IMR-90 (cell line): Measurements from ENCODE around the gene RTRAF. TPM values are rescaled to one million over a fixed set of nuclear protein-coding genes. Genes with fewer than 3 reads are reported as not detected.

Experiments used
- ATAC-seq: fragments of 200-7000 bp; cut with Tn5 transposase; 2 replicates; pipeline ENCODE4 v1.9.1; 2020; ENCODE audit warnings: low read depth, mild to moderate bottlenecking, moderate library complexity
- BruUV-seq: library from RNA; stranded (reverse); fragments of 400-500 nt; replicated peaks from 2 replicates; lab custom pipeline; 2021; lab: Mats Ljungman, UMichigan
- CTCF ChIA-PET: fragments of 300-600 bp; formaldehyde crosslinking; extraction: SDS; loops from one replicate; lab custom pipeline; 2021; ENCODE audit warnings: antibody characterized with exemption; lab: Yijun Ruan, JAX
- POLR2A ChIA-PET: fragments of 300-600 bp; sonication (Branson Sonifier 250); formaldehyde crosslinking; loops from one replicate; lab custom pipeline; 2022; ENCODE audit warnings: antibody characterized with exemption; ENCODE audit not compliant: unreplicated experiment; lab: Charles Lee
- DNase-seq: peaks from one replicate; pipeline ENCODE4 v3.0.0; 2013
- H2AFZ ChIP-seq: replicated peaks from 2 replicates; pipeline ENCODE3; 2013; ENCODE audit warnings: low read length, mild to moderate bottlenecking; ENCODE audit not compliant: poor library complexity
- H2AK5ac ChIP-seq: 2 replicates; pipeline ENCODE4 v1.6.1; 2013; ENCODE audit warnings: low read depth, low read length, inconsistent platforms
- H2AK9ac ChIP-seq: replicated peaks from 2 replicates; pipeline ENCODE3; 2013; ENCODE audit warnings: mild to moderate bottlenecking, low read depth, low read length, moderate library complexity; ENCODE audit not compliant: poor library complexity
- H2BK120ac ChIP-seq: 2 replicates; pipeline ENCODE4 v1.6.1; 2013; ENCODE audit warnings: low read depth, low read length, inconsistent platforms
- H2BK15ac ChIP-seq: 3 replicates; pipeline ENCODE4 v1.6.1; 2013; ENCODE audit warnings: low read depth, low read length, inconsistent platforms
- H2BK20ac ChIP-seq: 2 replicates; pipeline ENCODE4 v1.6.1; 2013; ENCODE audit warnings: low read depth, mild to moderate bottlenecking, inconsistent platforms, low read length, moderate library complexity
- H2BK5ac ChIP-seq: 2 replicates; pipeline ENCODE4 v1.6.1; 2013; ENCODE audit warnings: mild to moderate bottlenecking, low read depth, low read length, inconsistent platforms; ENCODE audit not compliant: poor library complexity, severe bottlenecking
- H3K14ac ChIP-seq: replicated peaks from 2 replicates; pipeline ENCODE4 v1.6.1; 2013; ENCODE audit warnings: low read depth, low read length, inconsistent platforms
- H3K18ac ChIP-seq: 2 replicates; pipeline ENCODE4 v1.6.1; 2013; ENCODE audit warnings: low read depth, low read length, control low read depth
- H3K23ac ChIP-seq: 2 replicates; pipeline ENCODE4 v1.6.1; 2013; ENCODE audit warnings: low read depth, low read length, inconsistent platforms
- H3K27ac ChIP-seq: 2 replicates; pipeline ENCODE4 v1.5.1; 2013; ENCODE audit warnings: mild to moderate bottlenecking, control low read depth, low read length; ENCODE audit not compliant: insufficient read depth
- H3K27me3 ChIP-seq: 2 replicates; pipeline ENCODE4 v1.6.1; 2013; ENCODE audit warnings: low read length; ENCODE audit not compliant: control insufficient read depth, insufficient read depth
- H3K36me3 ChIP-seq: 2 replicates; pipeline ENCODE4 v1.6.1; 2013; ENCODE audit warnings: low read length, mixed read lengths; ENCODE audit not compliant: control insufficient read depth, insufficient read depth
- H3K4ac ChIP-seq: 2 replicates; pipeline ENCODE4 v1.6.1; 2013; ENCODE audit warnings: low read depth, low read length, inconsistent platforms
- H3K4me1 ChIP-seq: 2 replicates; pipeline ENCODE4 v1.6.1; 2013; ENCODE audit warnings: low read length, mixed read lengths; ENCODE audit not compliant: control insufficient read depth, insufficient read depth
- H3K4me2 ChIP-seq: 2 replicates; pipeline ENCODE4 v1.6.1; 2013; ENCODE audit warnings: low read depth, mild to moderate bottlenecking, control low read depth, low read length, moderate library complexity
- H3K4me3 ChIP-seq: 2 replicates; pipeline ENCODE4 v1.5.1; 2013; ENCODE audit warnings: low read depth, mild to moderate bottlenecking, control low read depth, low read length, moderate library complexity; ENCODE audit not compliant: insufficient read depth
- H3K56ac ChIP-seq: 2 replicates; pipeline ENCODE4 v1.6.1; 2013; ENCODE audit warnings: low read length, inconsistent platforms; ENCODE audit not compliant: insufficient read depth; ENCODE audit errors: extremely low read depth
- H3K79me1 ChIP-seq, 2 experiments: 2 replicates each; pipeline ENCODE4 v1.6.1; 2013; ENCODE audit warnings: low read length in 2 of 2, inconsistent platforms in 1 of 2, low read depth in 1 of 2
- H3K9ac ChIP-seq: 2 replicates; pipeline ENCODE4 v1.6.1; 2013; ENCODE audit warnings: low read depth, low read length, control low read depth
- H3K9me1 ChIP-seq: 2 replicates; pipeline ENCODE4 v1.6.1; 2013; ENCODE audit warnings: low read length, inconsistent platforms; ENCODE audit not compliant: insufficient read depth
- H3K9me3 ChIP-seq: 2 replicates; pipeline ENCODE4 v1.6.1; 2013; ENCODE audit warnings: low read length; ENCODE audit not compliant: control insufficient read depth, insufficient read depth
- H4K20me1 ChIP-seq: 2 replicates; pipeline ENCODE4 v1.6.1; 2013; ENCODE audit warnings: low read length, inconsistent platforms; ENCODE audit not compliant: insufficient read depth
- H4K5ac ChIP-seq: 2 replicates; pipeline ENCODE4 v1.6.1; 2013; ENCODE audit warnings: mild to moderate bottlenecking, low read depth, low read length, control low read depth
- H4K8ac ChIP-seq, 2 experiments: 2 replicates each; pipeline ENCODE4 v1.6.1; 2013; ENCODE audit warnings: low read depth in 2 of 2, low read length in 2 of 2, control low read depth in 1 of 2, inconsistent platforms in 1 of 2
- H4K91ac ChIP-seq: 2 replicates; pipeline ENCODE4 v1.6.1; 2013; ENCODE audit warnings: low read depth, low read length, inconsistent platforms; ENCODE audit not compliant: insufficient read depth
- BHLHE40 ChIP-seq: fragments of 150-350 bp; IDR thresholded peaks from 2 replicates; pipeline ENCODE4 v1.6.1; 2016; ENCODE audit warnings: mild to moderate bottlenecking, low read depth, low read length
- CEBPB ChIP-seq: IDR thresholded peaks from 2 replicates; pipeline ENCODE4 v1.6.1; 2012; ENCODE audit warnings: low read depth, low read length, improper control_type of control experiment
- CHD1 ChIP-seq: IDR thresholded peaks from 2 replicates; pipeline ENCODE4 v1.6.1; 2012; ENCODE audit warnings: low read depth, low read length, improper control_type of control experiment
- CTCF ChIP-seq: conservative IDR thresholded peaks from 2 replicates; pipeline ENCODE4 v1.5.1; 2012; ENCODE audit warnings: mild to moderate bottlenecking, low read depth, low read length, improper control_type of control experiment
- FOS ChIP-seq: fragments of 150-350 bp; IDR thresholded peaks from 2 replicates; pipeline ENCODE4 v1.6.1; 2016; ENCODE audit warnings: low read depth, low read length
- MAFK ChIP-seq: IDR thresholded peaks from 2 replicates; pipeline ENCODE4 v1.6.1; 2012; ENCODE audit warnings: low read depth, low read length, improper control_type of control experiment
- MAZ ChIP-seq: IDR thresholded peaks from 2 replicates; pipeline ENCODE4 v1.6.1; 2012; ENCODE audit warnings: low read depth, mild to moderate bottlenecking, low read length, improper control_type of control experiment, moderate library complexity, borderline replicate concordance
- MXI1 ChIP-seq: IDR thresholded peaks from 2 replicates; pipeline ENCODE4 v1.6.1; 2012; ENCODE audit warnings: low read depth, mild to moderate bottlenecking, low read length, moderate library complexity, borderline replicate concordance
- NFE2L2 ChIP-seq: fragments of 150-350 bp; IDR thresholded peaks from 2 replicates; pipeline ENCODE4 v1.6.1; 2016; ENCODE audit warnings: low read depth, mild to moderate bottlenecking, low read length
- POLR2A ChIP-seq: IDR thresholded peaks from 2 replicates; pipeline ENCODE4 v1.6.1; 2012; ENCODE audit warnings: mild to moderate bottlenecking, low read depth, low read length
- RAD21 ChIP-seq: IDR thresholded peaks from 2 replicates; pipeline ENCODE4 v1.6.1; 2012; ENCODE audit warnings: low read length, improper control_type of control experiment
- RCOR1 ChIP-seq: IDR thresholded peaks from 2 replicates; pipeline ENCODE4 v1.6.1; 2012; ENCODE audit warnings: mild to moderate bottlenecking, low read length, improper control_type of control experiment; ENCODE audit not compliant: insufficient replicate concordance
- RFX5 ChIP-seq: IDR thresholded peaks from 2 replicates; pipeline ENCODE4 v1.8.0; 2012; ENCODE audit warnings: low read depth, mild to moderate bottlenecking, low read length, moderate library complexity
- SMC3 ChIP-seq: fragments of 150-350 bp; IDR thresholded peaks from 2 replicates; pipeline ENCODE4 v1.6.1; 2016; ENCODE audit warnings: low read depth, mild to moderate bottlenecking, antibody characterized with exemption, low read length, moderate library complexity
- WGBS, 2 experiments: methylation state at CpG; one replicate each; pipeline versions ENCODE4 v1.1.5 to v1.1.7; 2013; ENCODE audit warnings: missing lambda C conversion rate in 2 of 2; ENCODE audit not compliant: insufficient read length in 1 of 2; ENCODE audit errors: extremely low coverage in 2 of 2; 5-methylcytosine and 5-hydroxymethylcytosine counted together
- dilution Hi-C: fragments of 300-500 bp; cut with HindIII; formaldehyde crosslinking; loops from one replicate; pipeline ENCODE4 v1.14.3; 2018; ENCODE audit warnings: low sequenced_read_pairs; ENCODE audit not compliant: unreplicated experiment
- in situ Hi-C: fragments of 300-500 bp; cut with MboI; formaldehyde crosslinking; loops from 3 replicates; pipeline ENCODE4 v1.14.3; 2019; ENCODE audit warnings: low sequenced_read_pairs, inconsistent platforms, mixed read lengths
- intact Hi-C: fragments of 100-400 bp; cut with micrococcal nuclease; formaldehyde crosslinking; loops from 2 replicates; pipeline ENCODE4 v1.10.0; 2022
- polyA plus RNA-seq, 3 experiments: library from polyadenylated mRNA; depleted of rRNA; stranded (reverse); fragments of >200 nt; gene quantifications; 2 replicates each; pipeline ENCODE4 v1.2.3, GENCODE V29; 2012; ENCODE audit warnings: low replicate concordance in 1 of 3
- total RNA-seq: library from RNA; depleted of rRNA; stranded (reverse); fragments of >200 nt; gene quantifications from 2 replicates; pipeline ENCODE4 v1.2.3, GENCODE V29; 2012
- TF ChIP-seq, protein P1 (sequence below): fragments of 150-350 bp; IDR thresholded peaks from 2 replicates; pipeline ENCODE4 v1.6.1; 2016; ENCODE audit warnings: low read depth, mild to moderate bottlenecking, low read length, moderate library complexity, borderline replicate concordance
- TF ChIP-seq, protein P2 (sequence below): fragments of 150-350 bp; IDR thresholded peaks from 2 replicates; pipeline ENCODE4 v1.6.1; 2017; ENCODE audit warnings: mild to moderate bottlenecking, antibody characterized with exemption, low read length, low read depth

The RTRAF gene
- total and polyA plus RNA-seq, 2 of the 4 experiments (the other 2 are of a cell fraction): 53.2 to 102 TPM

GRCh38 chr14:52013984-52014600 is 24.7 kb downstream of the RTRAF start:
- ChIA-PET CTCF (no interaction called here), POLR2A (no interaction called here)
- Histone ChIP-seq H3K14ac (no peak overlapping the region), H2BK20ac (no peak overlapping the region), H2BK15ac (no peak overlapping the region), H3K4me1 (peaks cover 4% of the 10 kb centered on the region; the same call in 1 of the 2 replicates), H3K27me3 (no peaks in the 10 kb centered on the region), H4K8ac (no peak overlapping the region), H4K91ac (no peak overlapping the region), H3K9me3 (no peaks in the 10 kb centered on the region), H3K4ac (no peak overlapping the region), H4K5ac (no peak overlapping the region), H2AFZ (no peak overlapping the region), H3K79me1 (peaks cover 36 to 64% of the 10 kb centered on the region in 2 experiments; a peak in 3 of 4 replicates), H2BK120ac (no peak overlapping the region), H3K4me2 (no peak overlapping the region), H3K9me1 (peaks cover 17% of the 10 kb centered on the region), H3K4me3 (no peak overlapping the region), H3K27ac (no peak overlapping the region), H3K36me3 (peaks cover 81% of the 10 kb centered on the region), H3K23ac (no peak overlapping the region), H3K9ac (no peak overlapping the region), H3K18ac (no peak overlapping the region), H3K56ac (no peak overlapping the region), H2AK9ac (no peak overlapping the region), H2AK5ac (no peak overlapping the region), H2BK5ac (no peak overlapping the region), H4K20me1 (no peaks in the 10 kb centered on the region)
- dilution Hi-C loops: no loop called here
- in situ Hi-C loops: loop anchor here (25.0 kb wide), 1 partner anchor 698 kb away; the partner anchor contains the start of gene PSMC6
- TF ChIP-seq RCOR1 (no peak), MXI1 (no peak), NFE2L2 (no peak), CEBPB (no peak), MAZ (no peak), RAD21 (no peak), CTCF (no peak), BHLHE40 (no peak), MAFK (no peak), CHD1 (no peak), FOS (no peak), RFX5 (no peak), POLR2A (no peak), SMC3 (no peak)
- TF ChIP-seq, protein P1, sequence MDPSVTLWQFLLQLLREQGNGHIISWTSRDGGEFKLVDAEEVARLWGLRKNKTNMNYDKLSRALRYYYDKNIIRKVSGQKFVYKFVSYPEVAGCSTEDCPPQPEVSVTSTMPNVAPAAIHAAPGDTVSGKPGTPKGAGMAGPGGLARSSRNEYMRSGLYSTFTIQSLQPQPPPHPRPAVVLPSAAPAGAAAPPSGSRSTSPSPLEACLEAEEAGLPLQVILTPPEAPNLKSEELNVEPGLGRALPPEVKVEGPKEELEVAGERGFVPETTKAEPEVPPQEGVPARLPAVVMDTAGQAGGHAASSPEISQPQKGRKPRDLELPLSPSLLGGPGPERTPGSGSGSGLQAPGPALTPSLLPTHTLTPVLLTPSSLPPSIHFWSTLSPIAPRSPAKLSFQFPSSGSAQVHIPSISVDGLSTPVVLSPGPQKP: no peak
- TF ChIP-seq, protein P2, sequence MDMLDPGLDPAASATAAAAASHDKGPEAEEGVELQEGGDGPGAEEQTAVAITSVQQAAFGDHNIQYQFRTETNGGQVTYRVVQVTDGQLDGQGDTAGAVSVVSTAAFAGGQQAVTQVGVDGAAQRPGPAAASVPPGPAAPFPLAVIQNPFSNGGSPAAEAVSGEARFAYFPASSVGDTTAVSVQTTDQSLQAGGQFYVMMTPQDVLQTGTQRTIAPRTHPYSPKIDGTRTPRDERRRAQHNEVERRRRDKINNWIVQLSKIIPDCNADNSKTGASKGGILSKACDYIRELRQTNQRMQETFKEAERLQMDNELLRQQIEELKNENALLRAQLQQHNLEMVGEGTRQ: no peak
- ATAC-seq (peak; percentile 33), DNase-seq (no peak)
- BruUV-seq: no TSS peak
- 83% methylated on average over 1 of the region's 11 CpGs; no CpG with 5 or more reads in 1 of the 2 experiments for WGBS, 2 experiments
- intact Hi-C loops: no loop called here
